Adrenal gland (tissue), 5 donors: ENCODE measurements around the gene NUDT22.

Experiments used
- CTCF ChIP-seq, 6 experiments: fragments of 450-650 bp in 4 of 6; fragments of 200-600 bp in 2 of 6; sonication (generic) in 1 of 6; IDR thresholded peaks; 1 replicate in 5 of 6; 2 replicates in 1 of 6; pipeline versions ENCODE4 v1.5.1 to v1.8.0; 2016 to 2021; ENCODE audit warnings: antibody characterized with exemption in 6 of 6, mild to moderate bottlenecking in 2 of 6, moderate library complexity in 1 of 6
- POLR2A ChIP-seq, 2 donors: fragments of 450-650 bp; IDR thresholded peaks; one replicate each; pipeline ENCODE4 v1.6.1; 2017; ENCODE audit warnings: antibody characterized with exemption in 2 of 2, mild to moderate bottlenecking in 2 of 2, moderate library complexity in 1 of 2
- donor health status: DM: no; HTN: no; CAD: no.

GRCh38 chr11:64249038-64249437 is 23.0 kb downstream of the NUDT22 start:
- TF ChIP-seq CTCF (IDR thresholded peaks at IDR 0.05) (no peak), POLR2A (IDR thresholded peaks at IDR 0.05) (no peak)
